A204.1 (cell line): ENCODE measurements around the gene RBM7.

ENCODE experiments used
- FAIRE-seq: peaks from 2 replicates; lab custom pipeline; 2012; peaks lifted over from hg19 to GRCh38; lab: Jason Lieb, UNC

The RBM7 gene

DNA sequence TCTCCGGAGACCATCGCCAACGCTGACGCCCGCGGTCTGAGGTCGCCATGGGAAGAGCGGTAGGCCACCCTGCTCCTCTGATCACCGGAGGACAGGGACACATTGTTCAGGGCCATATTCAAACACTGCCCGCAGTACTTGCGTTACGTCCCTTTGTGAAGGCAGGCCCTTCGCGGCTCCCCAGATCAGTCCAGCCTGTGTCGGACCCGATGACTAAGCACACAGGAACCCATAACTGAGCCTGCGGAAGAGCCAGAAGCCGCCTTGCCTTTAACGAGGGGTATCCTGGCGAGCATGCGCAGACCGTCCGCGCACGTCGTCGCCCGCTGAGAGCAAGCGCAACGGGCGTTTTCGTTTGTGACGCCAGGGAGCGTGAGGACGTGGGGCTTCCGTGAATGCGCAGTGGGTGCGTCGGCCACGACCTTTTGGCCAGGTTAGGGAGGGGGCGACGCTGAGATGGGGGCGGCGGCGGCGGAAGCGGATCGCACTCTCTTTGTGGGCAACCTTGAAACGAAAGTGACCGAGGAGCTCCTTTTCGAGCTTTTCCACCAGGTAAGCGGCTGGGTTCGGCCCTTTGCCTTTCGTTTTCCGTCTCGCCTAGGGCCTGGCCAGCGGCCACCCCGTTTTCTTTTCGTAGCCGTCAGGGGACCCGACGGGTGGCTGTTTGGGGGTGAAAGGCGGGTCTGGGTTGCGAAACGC lies at the start of gene RBM7, which contains the start of gene C11orf71:
Gene RBM7 (plus strand): TSS at position 451 of the 699 bp plus-strand sequence. CDS start 6 bp downstream, at position 457.
Gene C11orf71 (minus strand): TSS at position 296 of the 699 bp plus-strand sequence. CDS start 180 bp downstream, at position 116.
- FAIRE-seq: peak; percentile 92

GRCh38 chr11:114353443-114353842 lies 47.0 kb upstream of the RBM7 start:
- FAIRE-seq: no peak

DNA sequence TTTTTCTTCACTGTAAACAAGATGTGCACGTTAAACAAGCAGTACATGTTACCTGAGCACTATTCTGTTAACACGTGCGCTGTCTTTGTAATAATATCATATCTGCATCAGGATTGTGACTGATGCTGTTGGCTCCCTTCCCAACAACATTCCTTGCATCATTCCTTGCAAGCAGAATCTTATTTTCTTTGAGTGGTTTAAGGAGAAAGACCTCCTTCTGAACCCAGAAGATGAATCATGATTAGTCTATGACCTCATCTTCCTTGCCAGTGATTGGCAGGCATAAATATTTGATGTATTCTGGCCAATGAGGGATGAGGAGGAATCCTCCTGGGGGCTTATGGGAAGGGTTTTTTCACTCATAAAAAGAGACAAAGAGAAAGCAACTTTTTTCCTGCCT lies 46.4 kb upstream of the RBM7 start:
- no peak for FAIRE-seq

GRCh38 chr11:114358716-114359115 lies 41.8 kb upstream of the RBM7 start:
- FAIRE-seq: no peak

GRCh38 chr11:114359342-114359741 lies 41.1 kb upstream of the RBM7 start:
- FAIRE-seq: no peak

GRCh38 chr11:114362326-114362725 lies 38.1 kb upstream of the RBM7 start:
- no peak for FAIRE-seq

GRCh38 chr11:114362958-114363357 lies 37.5 kb upstream of the RBM7 start:
- no peak for FAIRE-seq

DNA sequence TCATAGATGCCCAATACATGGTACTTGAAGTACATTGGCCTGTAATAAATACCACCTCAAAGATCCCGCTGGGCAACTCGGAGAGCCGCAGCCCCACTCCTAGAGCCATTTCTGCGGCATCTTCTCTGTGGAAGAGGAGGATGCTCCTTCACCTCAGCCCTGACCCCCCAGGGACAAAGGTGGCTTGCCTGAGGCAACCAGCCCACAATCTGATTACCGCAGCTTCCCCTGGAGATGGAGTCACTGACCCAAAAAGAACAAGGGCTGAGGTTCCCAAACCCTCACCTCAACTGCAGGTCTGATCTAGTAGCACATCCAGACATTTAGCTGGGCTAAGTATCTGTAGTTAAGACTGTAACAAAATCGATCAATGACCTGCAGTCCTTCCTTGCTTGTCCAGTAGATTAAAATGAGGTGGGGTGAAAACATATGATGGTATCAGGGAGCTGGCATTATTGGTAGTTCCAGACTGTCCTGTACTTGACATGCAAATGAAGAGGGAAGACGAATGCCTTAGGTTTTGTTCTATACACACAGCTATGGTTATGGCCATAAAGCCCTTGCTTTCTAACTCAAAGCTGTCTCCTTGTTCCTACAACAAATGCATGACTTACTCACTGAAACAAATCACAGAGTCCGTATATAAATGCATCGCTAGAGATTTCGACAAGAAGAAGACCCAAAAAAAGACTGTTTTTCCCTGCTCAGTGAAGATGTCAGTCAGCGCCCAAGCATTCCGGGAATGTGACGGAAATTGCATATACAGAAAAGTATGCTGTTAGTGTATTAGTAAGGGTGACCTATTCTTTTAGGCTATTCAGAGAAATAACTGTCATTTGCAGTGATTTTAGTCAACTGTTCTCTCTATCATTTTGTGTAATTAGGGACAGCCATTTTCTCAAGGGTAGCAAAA lies 33.9 kb upstream of the RBM7 start:
- FAIRE-seq: no peak

GRCh38 chr11:114367244-114367957 lies 33.1 kb upstream of the RBM7 start:
- FAIRE-seq: no peak

DNA sequence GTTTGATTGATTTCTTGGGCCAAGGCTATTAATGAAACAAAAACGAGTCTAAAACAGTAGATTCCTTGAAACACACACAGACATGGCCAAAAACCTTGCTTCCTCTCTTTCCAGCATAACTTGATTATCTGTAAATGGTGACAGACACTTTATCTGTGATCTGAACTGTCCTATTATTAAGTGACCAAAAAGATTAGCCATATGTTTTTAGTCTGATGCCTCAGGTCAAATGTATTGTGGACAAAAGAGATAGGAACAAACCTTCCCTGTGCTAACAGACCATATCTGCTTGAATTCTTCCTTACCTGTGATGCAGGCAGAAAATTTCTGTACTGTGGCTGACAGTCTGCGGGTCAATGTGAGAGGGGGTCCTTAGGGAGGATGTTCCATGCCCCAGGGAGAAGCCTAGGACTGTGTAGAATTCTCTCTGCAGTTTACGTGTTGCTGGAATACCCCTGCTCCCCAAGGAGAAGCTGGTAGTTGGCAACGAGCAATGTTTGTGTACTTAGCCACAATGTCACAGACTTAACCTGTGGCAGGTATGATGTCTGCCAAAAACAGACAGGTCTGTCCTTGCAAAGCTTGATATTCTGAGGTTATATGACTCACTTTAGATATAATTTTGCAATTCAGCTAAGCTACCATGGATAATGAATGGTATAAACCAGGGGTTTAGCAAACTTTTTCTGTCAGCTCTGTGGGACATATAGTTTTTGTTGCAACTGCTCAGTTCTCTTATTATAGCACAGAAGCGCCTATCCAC lies 31.4 kb upstream of the RBM7 start:
- no peak for FAIRE-seq

DNA sequence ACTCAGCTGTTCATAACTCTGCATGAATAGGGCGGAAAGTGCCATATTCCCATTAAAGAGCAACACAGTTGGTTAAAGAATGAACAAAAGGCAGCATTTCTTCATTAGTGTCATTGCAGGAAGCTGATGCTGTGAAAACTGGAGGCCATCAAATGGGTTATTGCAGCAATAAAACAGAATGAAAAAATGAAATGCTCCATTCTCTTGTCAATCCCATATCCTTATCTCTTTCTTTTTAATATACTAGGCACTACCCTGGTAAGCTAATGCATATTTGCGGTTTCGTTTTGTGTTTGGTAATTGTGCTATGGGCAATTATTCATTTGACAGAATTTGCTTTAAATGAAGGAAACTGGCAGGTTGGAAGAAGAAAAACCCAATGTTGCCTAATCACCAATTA lies 25.4 kb upstream of the RBM7 start:
- no peak for FAIRE-seq

- no peak for FAIRE-seq
These were observed 22.7 kb upstream of the RBM7 start for GRCh38 chr11:114377612-114378267.

DNA sequence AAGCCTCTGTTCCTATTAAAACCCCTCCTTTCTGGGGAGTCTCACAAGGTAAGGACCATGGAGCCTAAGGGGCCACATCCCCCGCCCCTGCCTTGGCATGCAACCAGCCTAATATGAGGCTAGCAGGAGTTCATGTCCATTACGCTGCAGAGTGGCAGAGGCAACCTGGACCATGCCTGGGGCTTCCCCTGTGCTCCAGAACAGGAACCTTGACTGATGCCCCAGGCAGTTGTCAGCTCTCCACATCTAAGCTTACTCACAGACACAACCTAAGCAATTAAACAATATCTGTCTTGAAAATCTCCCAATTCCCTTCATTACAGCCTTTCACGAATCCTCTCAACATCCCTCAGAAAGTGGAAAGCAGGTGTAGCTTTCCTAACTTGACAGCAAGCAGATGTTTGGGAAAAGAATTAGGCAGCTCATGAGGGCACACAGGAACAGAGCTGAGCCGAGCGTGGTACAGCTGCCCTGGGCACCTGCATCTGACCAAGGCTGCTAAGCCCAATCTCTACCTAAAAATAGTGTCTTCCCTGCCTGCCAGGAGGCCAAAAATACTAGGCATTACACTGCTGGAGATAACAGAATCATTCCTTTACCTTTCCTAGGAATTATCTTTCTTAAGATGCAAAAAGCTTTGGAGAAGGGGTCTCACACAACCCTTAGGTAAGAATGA lies 20.9 kb upstream of the RBM7 start:
- FAIRE-seq: no peak

DNA sequence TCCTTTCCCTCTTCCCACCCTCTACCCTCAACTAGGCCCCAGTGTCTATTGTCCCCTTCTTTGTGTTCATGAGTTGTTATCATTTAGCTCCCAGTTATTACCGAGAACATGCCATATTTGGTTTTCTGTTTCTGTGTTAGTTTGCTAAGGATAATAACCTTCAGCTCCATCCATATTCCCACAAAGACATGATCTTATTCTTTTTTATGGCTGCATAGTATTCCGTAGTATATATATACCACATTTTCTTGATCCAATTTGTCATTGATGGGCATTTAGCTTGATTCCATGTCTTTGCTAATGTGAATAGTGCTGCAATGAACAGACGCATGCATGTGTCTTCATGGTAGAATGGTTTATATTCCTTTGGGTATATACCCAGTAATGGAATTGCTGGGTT lies 18.0 kb upstream of the RBM7 start:
- FAIRE-seq: no peak

DNA sequence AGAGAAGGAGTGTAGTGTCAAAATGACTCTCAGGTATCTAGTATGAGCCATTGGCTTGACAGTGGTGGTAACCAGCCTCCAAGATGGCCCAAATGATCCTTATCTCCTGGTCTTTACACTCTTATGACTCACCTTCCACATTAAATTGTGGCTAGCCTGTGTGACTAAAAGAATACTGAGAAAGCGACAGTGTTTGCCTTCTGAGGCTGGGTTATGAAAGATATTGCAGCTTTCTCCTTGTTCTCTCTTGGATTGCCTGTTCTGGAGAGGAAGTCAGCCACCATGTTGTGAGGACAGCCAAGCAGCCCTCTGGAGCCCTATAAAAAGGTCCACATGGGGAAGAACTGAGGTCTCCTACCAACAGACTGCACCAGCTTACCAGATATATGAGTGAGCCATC lies 16.0 kb upstream of the RBM7 start:
- no peak for FAIRE-seq

- no peak for FAIRE-seq
These were observed 14.3 kb upstream of the RBM7 start for GRCh38 chr11:114386131-114386530.

DNA sequence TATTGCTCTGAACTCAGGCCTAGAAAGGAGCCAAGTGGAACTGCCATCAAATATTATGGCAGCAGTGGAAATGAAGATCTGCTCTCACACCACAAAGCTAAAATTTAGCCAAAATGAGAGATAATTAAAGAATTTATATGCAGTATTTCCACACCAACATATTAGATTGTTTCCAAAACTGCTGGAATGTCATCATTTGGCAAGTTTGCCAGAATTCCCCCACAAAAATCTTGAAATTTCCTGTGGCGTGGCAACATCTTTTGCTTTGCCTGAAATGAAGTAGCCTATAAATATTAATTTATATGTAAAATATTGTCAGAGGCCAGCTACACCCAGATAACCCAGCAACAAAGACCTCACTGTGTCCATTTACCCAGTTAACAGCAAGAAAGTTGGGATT lies 13.9 kb upstream of the RBM7 start:
- no peak for FAIRE-seq

GRCh38 chr11:114392735-114393667 lies 7.5 kb upstream of the RBM7 start:
- no peak for FAIRE-seq

- FAIRE-seq: no peak
These were observed 4.7 kb upstream of the RBM7 start for GRCh38 chr11:114395736-114396135.

DNA sequence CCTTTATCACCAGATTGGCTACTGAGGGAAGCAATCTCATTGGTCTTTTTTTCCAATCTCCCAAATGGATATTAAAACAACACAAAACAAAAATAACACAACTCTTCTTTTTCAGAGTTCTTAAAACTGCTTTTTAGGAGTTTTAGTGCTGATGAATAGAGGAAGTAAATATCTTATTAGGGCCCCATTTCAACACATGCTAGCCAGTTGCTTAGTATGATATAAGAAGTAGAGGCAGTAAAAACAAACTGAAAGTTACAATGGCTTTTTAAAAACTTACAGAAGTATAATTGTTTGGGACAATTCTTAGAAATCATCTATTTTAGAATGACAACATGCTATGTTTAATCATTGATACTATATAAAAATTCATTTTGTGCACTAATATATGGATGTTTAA lies 3.5 kb upstream of the RBM7 start:
- FAIRE-seq: no peak
